ENCODE measurements around the gene SLC6A4.

Gene SLC6A4

GRCh38 chr17:30273373-30273772 is 37.9 kb upstream of the SLC6A4 start:
- TF ChIP-seq NFIC (IDR thresholded peaks at IDR 0.05): no peak
- TF ChIP-seq EP300 (IDR thresholded peaks at IDR 0.05; ENCODE audit: borderline replicate concordance): no peak
- no peak for TF ChIP-seq CREB1 (IDR thresholded peaks at IDR 0.05; ENCODE audit: low read depth)
- TF ChIP-seq TAF1 (IDR thresholded peaks at IDR 0.05; ENCODE audit: low read depth): no peak
- no peak for TF ChIP-seq TCF12 (IDR thresholded peaks at IDR 0.05; ENCODE audit: low read depth)
- no peak for TF ChIP-seq ZBTB7A (IDR thresholded peaks at IDR 0.05; ENCODE audit: low read depth)
- TF ChIP-seq MAX (IDR thresholded peaks at IDR 0.05): no peak

GRCh38 chr17:30271102-30271501 is 35.6 kb upstream of the SLC6A4 start:
- TF ChIP-seq USF1 (IDR thresholded peaks at IDR 0.05) (no peak), EGR1 (IDR thresholded peaks at IDR 0.05) (no peak), YY1 (IDR thresholded peaks at IDR 0.05; ENCODE audit: low read depth) (no peak), TEAD4 (IDR thresholded peaks at IDR 0.05) (no peak), ZBTB7A (IDR thresholded peaks at IDR 0.05; ENCODE audit: low read depth) (no peak)

- no peak for TF ChIP-seq TCF12 (IDR thresholded peaks at IDR 0.05; ENCODE audit: low read depth)
- no peak for TF ChIP-seq EP300 (IDR thresholded peaks at IDR 0.05; ENCODE audit: borderline replicate concordance)
- TF ChIP-seq TEAD4 (IDR thresholded peaks at IDR 0.05): no peak
- no peak for TF ChIP-seq MAX (IDR thresholded peaks at IDR 0.05)
- TF ChIP-seq USF1 (IDR thresholded peaks at IDR 0.05): no peak
- TF ChIP-seq CEBPB (IDR thresholded peaks at IDR 0.05): no peak
- no peak for TF ChIP-seq YY1 (IDR thresholded peaks at IDR 0.05; ENCODE audit: low read depth)
- no peak for TF ChIP-seq RAD21 (IDR thresholded peaks at IDR 0.05; ENCODE audit: low read depth)
- TF ChIP-seq CREB1 (IDR thresholded peaks at IDR 0.05; ENCODE audit: low read depth): no peak
- TF ChIP-seq EGR1 (IDR thresholded peaks at IDR 0.05): no peak
- TF ChIP-seq REST (IDR thresholded peaks at IDR 0.05; ENCODE audit: low read depth): no peak
- TF ChIP-seq TAF1 (IDR thresholded peaks at IDR 0.05; ENCODE audit: low read depth): no peak
- TF ChIP-seq FOXM1 (IDR thresholded peaks at IDR 0.05; ENCODE audit: borderline replicate concordance, low read depth): no peak
- no peak for TF ChIP-seq NFIC (IDR thresholded peaks at IDR 0.05)
These were observed 32.1 kb upstream of the SLC6A4 start for GRCh38 chr17:30267625-30268024.

- TF ChIP-seq TCF12 (IDR thresholded peaks at IDR 0.05; ENCODE audit: low read depth) (no peak), YY1 (IDR thresholded peaks at IDR 0.05; ENCODE audit: low read depth) (no peak), CEBPB (IDR thresholded peaks at IDR 0.05) (no peak)
These were observed 28.2 kb upstream of the SLC6A4 start for GRCh38 chr17:30263552-30264333.

- TF ChIP-seq RAD21 (IDR thresholded peaks at IDR 0.05; ENCODE audit: low read depth) (no peak), NFIC (IDR thresholded peaks at IDR 0.05) (no peak), FOXM1 (IDR thresholded peaks at IDR 0.05; ENCODE audit: borderline replicate concordance, low read depth) (no peak), EP300 (IDR thresholded peaks at IDR 0.05; ENCODE audit: borderline replicate concordance) (no peak), TAF1 (IDR thresholded peaks at IDR 0.05; ENCODE audit: low read depth) (no peak), REST (IDR thresholded peaks at IDR 0.05; ENCODE audit: low read depth) (no peak), YY1 (IDR thresholded peaks at IDR 0.05; ENCODE audit: low read depth) (no peak), CEBPB (IDR thresholded peaks at IDR 0.05) (no peak), TCF12 (IDR thresholded peaks at IDR 0.05; ENCODE audit: low read depth) (no peak), TEAD4 (IDR thresholded peaks at IDR 0.05) (no peak), ZBTB7A (IDR thresholded peaks at IDR 0.05; ENCODE audit: low read depth) (no peak), MAX (IDR thresholded peaks at IDR 0.05) (no peak), EGR1 (IDR thresholded peaks at IDR 0.05) (no peak), CREB1 (IDR thresholded peaks at IDR 0.05; ENCODE audit: low read depth) (no peak), USF1 (IDR thresholded peaks at IDR 0.05) (no peak)
These were observed 21.4 kb upstream of the SLC6A4 start for GRCh38 chr17:30256756-30257506.
